Loucy (cell line): ENCODE measurements around the gene SDK2.

ENCODE experiments used
- CTCF ChIP-seq: fragments of 200-600 bp; sonication (generic); conservative IDR thresholded peaks from 2 replicates; pipeline ENCODE4 v1.5.1; 2014; ENCODE audit warnings: mild to moderate bottlenecking, antibody characterized with exemption, low read length
- EZH2phosphoT487 ChIP-seq: fragments of 200-600 bp; IDR thresholded peaks from 2 replicates; pipeline ENCODE4 v1.6.1; 2018; ENCODE audit warnings: antibody characterized with exemption, mild to moderate bottlenecking, moderate library complexity, borderline replicate concordance

GRCh38 chr17:73545109-73546032 is 98.9 kb downstream of the SDK2 start:
- TF ChIP-seq CTCF (no peak), EZH2phosphoT487 (no peak)
